ENCODE results near the gene CEP128. TPM values are rescaled to one million over a fixed set of nuclear protein-coding genes. Genes with fewer than 3 reads are reported as not detected.
"Not testable (repeated sequence)": the region's sequence is repeated elsewhere in the genome, so short reads cannot be mapped to it uniquely, and the experiment has no call there.

Gene CEP128
- total RNA-seq, 1 donor: 12.2 TPM

GRCh38 chr14:80954687-80955299 is 13.3 kb upstream of the CEP128 start:
- peak overlapping the region; percentile 63 for H3K4me3 ChIP-seq (ENCODE audit: low read depth, low read length)
- peak; percentile 81 for DNase-seq (ENCODE audit: low read depth)
- TF ChIP-seq CTCF (IDR thresholded peaks at IDR 0.05; ENCODE audit: insufficient read depth, low read length): peak; percentile 82

- DNase-seq (ENCODE audit: low read depth); H3K4me3 ChIP-seq (ENCODE audit: low read depth, low read length): not testable (repeated sequence)
These were observed 11.7 kb upstream of the CEP128 start for GRCh38 chr14:80953211-80953610.

GRCh38 chr14:80951491-80951890 is 10.0 kb upstream of the CEP128 start:
- no peak for DNase-seq (ENCODE audit: low read depth)
- no peak overlapping the region for H3K4me3 ChIP-seq (ENCODE audit: low read depth, low read length)
- no peak for TF ChIP-seq CTCF (IDR thresholded peaks at IDR 0.05; ENCODE audit: insufficient read depth, low read length)

- DNase-seq (ENCODE audit: low read depth): no peak
- no peak overlapping the region for H3K4me3 ChIP-seq (ENCODE audit: low read depth, low read length)
- TF ChIP-seq CTCF (IDR thresholded peaks at IDR 0.05; ENCODE audit: insufficient read depth, low read length): no peak
These were observed 6.8 kb upstream of the CEP128 start for GRCh38 chr14:80948291-80948690.

GRCh38 chr14:80946797-80947196 is 5.3 kb upstream of the CEP128 start:
- DNase-seq (ENCODE audit: low read depth): no peak
- H3K4me3 ChIP-seq (ENCODE audit: low read depth, low read length): no peak overlapping the region
- TF ChIP-seq CTCF (IDR thresholded peaks at IDR 0.05; ENCODE audit: insufficient read depth, low read length): no peak

GRCh38 chr14:80946187-80946586 is 4.6 kb upstream of the CEP128 start:
- no peak for DNase-seq (ENCODE audit: low read depth)
- no peak for TF ChIP-seq CTCF (IDR thresholded peaks at IDR 0.05; ENCODE audit: insufficient read depth, low read length)
- no peak overlapping the region for H3K4me3 ChIP-seq (ENCODE audit: low read depth, low read length)

GRCh38 chr14:80944861-80945617 is 3.5 kb upstream of the CEP128 start:
- no peak for DNase-seq (ENCODE audit: low read depth)
- H3K4me3 ChIP-seq (ENCODE audit: low read depth, low read length): no peak overlapping the region
- no peak for TF ChIP-seq CTCF (IDR thresholded peaks at IDR 0.05; ENCODE audit: insufficient read depth, low read length)

Data from fibroblast of the aortic adventitia (primary cell).